Medulla oblongata (tissue), 1 donor: Measurements from ENCODE around the gene RPL10.

Source experiments
- DNase-seq: peaks from one replicate; pipeline ENCODE4 v3.0.0-alpha.2; 2015; ENCODE audit errors: extremely low spot score

Gene RPL10

DNA sequence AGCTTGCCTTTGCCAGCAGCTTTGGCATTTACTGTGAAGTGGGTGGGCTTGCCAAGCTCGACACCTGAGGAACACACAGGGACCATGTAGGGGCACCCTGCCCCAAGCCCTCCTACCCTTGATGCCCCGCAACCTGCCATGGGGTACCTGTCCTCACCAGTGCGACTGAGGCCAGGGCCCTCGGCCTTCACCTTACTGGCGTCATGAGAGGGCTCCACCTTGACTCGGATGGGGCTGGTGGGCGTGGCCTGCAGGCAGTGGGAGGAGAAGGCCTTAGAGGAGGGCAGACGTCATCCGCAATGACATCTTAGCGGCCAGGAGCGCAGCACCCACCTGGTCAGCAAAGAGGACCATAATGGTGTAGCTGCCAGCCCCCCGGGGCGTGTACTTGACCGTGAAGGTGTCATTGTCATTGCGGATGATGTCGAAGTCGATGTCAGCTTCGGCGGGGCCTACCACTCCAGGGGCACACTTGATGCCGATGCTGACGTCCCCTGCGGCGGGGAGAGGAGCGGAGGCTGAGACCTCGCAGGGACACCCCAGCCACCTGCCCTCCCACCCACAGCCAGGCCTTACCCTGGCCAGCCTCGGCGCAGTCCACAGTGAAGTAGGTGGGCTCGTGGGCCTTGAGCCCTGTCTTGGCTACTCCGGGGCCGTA is 36.0 kb upstream of the RPL10 start:
- DNase-seq: no peak

GRCh38 chrX:154363706-154364439 is 34.3 kb upstream of the RPL10 start:
- no peak for DNase-seq

- DNase-seq: no peak
Measured at GRCh38 chrX:154365052-154365600, 33.1 kb upstream of the RPL10 start.

GRCh38 chrX:154365997-154366665 is 32.0 kb upstream of the RPL10 start:
- no peak for DNase-seq

DNA sequence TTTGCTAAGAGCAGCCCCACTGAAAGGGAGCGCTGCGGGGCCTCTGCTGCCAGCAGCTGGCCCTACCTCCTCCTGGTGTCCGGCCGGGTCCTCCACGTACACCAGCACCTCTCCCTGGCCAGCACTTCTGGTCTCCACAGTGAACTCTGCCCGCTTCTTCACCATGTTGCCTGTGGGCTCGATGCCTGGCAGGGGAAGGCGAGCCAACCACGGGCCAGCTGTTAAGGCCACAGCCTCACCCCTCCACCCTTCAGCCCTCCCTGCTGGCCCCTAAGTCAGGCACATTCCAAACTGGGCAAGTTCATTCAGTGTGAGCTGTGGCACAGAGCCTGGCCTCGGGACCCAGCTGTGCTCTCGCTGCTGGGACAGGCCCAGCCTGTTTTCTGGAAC is 31.5 kb upstream of the RPL10 start:
- peak; percentile 50 for DNase-seq

GRCh38 chrX:154367474-154368308 is 30.5 kb upstream of the RPL10 start:
- DNase-seq: no peak

- DNase-seq: no peak
Measured at GRCh38 chrX:154368630-154369448, 29.3 kb upstream of the RPL10 start.

DNA sequence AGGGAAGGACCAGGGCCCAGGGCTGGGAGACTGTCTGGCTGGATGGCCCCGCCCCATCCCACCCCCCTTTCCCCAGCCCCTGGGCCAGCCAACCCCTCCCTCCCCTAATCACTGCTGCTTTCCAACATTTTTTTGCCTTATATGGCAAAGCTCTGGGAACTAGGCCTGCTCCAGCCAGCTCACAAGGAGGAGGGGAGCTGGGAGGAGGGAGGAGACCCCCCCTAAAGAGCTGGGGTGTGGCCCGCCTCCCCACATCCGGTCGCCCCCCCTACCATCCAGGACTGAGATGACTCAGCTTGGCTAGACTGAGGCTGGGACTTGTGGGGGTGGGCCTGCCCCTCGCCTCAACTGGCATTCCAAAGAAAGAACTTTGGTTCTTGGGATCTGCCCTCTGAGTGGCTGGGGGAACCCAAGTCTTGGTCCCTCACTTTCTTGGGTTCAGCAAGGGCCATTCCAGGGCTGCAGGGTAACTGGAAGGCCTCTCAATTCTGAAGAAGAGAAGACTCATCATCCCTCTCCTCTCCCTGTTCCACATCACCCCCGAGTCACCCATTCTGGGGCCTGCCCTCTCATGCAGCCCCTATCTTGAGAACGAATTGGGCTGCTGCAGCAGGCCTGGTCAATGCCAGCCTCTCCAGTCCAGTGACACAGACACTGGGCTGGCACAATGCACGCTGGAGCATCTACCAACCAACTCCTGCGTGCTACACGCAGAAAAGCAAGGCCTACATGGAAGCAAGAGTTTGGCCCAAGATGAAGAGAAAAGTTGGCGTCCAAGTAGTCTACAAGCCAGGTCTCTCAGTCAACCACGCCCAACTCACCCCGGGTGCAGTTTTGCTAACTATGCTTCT is 28.5 kb upstream of the RPL10 start:
- peak; percentile 63 for DNase-seq

GRCh38 chrX:154370300-154371016 is 27.7 kb upstream of the RPL10 start:
- DNase-seq: no peak

DNA sequence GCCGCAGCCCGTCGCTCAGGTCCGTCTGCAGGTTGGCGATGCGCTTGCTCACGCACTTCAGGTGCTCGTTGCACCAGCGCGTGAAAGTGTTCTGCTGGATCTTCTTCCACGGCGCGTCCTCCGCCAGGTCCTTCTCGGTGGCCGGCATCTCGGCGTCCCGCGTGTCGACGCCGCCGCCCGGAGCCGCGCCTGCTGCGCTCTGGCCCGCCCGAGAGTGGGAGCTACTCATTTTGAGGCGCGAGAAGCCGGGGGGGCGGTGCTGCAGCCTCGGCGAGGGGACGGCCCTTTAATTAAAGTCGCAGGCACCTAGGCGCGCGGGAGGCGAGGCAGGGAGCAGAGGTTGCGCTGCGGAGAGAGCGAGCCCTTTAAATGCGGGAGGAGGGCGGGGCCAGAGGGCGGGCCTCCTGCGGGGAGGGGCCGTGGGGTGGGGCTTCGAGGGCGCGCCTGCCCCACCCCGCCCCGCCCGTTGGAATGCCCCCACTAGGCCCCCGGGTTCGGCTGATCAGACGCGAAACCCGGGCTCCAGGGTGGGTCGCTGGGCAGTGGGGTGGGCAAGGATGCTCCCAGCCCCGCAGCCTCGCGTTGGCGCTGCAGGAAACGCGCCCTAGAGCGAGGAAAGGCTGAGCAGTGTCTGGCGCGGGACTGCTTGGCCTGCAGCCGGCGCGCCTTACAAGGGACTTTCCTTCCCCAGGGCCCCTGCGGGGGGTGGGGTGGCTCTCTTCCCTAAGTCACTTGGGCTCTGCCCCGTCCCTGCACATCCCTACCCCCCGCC is 27.0 kb upstream of the RPL10 start:
- DNase-seq: peak; percentile 90

DNA sequence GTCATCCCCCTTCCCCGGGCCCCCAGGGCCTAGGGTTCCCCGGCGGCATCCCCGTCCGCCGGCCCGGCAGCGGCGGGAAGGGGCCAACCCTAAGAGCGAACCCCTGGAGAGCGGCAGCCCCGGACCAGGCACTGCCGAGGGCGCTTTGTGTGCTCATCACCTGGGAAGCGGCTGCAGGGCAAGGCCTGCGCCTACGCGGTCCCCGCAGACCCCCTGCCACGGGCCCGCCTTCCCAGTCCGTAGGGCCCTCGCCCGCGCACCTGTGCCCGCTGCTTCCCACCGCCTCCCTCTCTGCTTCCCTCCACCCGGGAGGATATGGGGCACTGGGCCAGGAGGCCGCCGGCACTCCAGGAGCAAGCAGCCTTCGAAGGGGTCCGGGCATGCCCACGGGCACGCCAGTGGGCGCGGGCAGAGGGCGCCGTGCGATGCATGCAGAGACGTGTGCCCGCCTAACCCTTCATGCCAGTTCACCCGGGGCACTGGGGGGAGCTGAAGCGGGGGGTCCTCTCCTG is 26.3 kb upstream of the RPL10 start:
- DNase-seq: no peak

GRCh38 chrX:154372612-154373022 is 25.6 kb upstream of the RPL10 start:
- no peak for DNase-seq

DNA sequence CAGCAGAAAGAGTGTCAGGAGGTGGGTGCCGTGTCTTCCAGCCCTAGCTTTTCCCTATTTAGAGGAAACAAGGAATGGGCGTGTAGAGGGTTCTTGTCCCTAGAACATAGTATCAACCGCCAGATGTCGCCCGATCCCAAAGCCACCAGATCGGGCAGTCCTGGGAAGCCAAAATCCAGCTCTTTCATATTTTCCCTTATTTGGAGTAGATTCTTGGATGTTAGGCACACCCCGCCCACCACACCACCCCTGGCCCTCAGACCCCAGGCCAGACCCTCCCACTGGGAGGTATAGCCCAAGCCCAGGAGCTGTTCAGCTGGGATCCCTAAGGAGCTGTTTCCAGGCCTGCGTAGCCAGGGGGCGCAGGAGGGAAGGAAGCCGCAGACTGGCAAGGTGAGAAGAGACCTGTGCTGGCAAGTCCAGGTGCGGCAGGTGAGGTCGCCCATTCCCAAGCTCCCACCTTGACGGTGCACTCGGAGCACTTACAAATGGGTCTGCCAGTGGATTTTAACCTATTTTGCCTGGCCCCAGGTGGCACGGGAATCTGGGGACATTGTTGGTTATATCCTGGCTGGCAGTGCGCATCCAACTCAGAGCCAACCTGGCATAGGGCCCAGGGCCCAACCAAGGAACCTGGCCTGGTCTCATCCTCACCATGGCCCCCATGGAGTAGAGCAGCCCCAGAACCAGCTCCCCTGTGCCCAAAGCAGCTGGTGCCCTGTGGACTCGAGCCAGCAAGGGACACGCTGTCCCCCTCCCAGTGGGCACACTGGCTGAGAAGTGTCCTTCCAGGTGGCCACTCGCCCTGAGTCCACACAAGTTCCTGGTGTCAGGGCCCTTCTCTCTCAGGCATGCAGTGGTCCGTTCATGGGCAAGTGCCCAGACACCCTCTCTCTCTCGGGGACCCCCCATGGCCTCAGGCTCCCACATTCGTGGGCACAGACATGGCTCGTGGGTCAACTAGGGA is 24.6 kb upstream of the RPL10 start:
- DNase-seq: peak; percentile 66

DNA sequence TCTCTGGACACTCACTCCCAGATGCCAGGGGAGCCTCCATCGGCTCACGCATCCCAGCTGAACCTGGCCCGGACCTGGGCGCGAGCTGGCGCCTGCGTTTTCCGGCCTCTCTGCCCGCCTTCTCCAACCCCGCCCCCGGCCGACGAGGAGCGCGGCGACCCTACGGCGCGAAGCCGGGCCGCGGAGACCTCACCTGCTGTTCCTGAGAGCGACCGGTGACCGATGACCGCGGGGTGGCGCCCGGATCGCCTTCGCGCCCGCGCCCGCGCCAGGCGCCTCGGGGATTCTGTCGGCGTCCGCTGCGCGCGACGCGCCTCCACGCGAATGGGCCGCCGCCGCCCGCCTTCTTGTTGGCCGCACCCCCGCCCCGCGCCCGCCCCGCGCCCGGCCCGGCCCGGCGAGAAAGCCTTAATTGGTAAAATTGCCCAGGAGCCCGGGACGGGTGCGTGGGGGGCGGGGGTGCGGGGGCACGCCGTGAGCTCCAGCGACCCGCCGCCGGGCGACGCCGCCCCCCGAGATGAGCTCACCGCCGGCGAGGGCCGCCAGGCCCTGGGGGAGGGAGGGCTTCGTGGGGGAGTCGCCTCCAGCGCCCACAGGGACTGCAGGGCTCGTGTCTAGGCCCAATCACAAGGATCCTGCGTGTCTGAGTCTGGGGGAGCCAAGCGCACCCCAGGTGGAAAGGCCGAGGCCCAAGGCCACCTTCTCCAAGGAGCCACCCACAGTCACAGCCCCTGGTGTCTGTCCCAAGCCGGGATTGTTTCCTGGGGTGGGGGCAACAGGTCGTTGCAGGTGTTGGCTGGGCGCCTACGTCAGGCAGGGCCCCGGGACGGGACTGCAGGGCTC is 23.6 kb upstream of the RPL10 start, which contains the start of gene FLNA:
TSS of gene FLNA (minus strand) at position 322 of the 843 bp plus-strand sequence. CDS start 3,389 bp downstream, outside the sequence.
- no peak for DNase-seq

GRCh38 chrX:154375156-154375504 is 23.0 kb upstream of the RPL10 start:
- no peak for DNase-seq

GRCh38 chrX:154376774-154377173 is 21.4 kb upstream of the RPL10 start:
- DNase-seq: no peak
